Islet precursor cell (in vitro differentiated cells): Measurements from ENCODE around the gene GDPD4.
A peak's percentile ranks its signal among the peaks of the same experiment; 100 is the strongest.

Experiments used
- DNase-seq: peaks from one replicate; pipeline ENCODE4 v3.0.0-alpha.2; 2018

The GDPD4 gene

DNA sequence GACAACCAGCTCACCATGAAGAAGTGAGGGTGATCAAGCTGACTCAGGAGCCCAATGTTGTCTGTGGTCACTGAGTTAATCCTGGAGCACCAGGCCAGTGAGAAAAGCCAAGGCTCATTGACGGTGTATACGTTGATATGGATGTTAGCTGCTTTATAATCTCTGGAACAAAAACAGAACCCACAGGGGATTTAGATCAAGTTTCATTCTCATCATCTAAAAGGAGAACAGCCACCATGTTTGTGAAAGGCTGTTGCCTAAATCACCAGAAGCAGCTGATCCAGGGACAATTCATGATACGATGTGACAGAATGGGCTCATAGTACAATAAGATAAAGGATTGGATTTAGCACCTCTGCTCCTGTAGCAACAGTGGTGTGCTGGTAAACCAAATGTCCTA lies 68.5 kb downstream of the GDPD4 start:
- DNase-seq, result no peak

DNA sequence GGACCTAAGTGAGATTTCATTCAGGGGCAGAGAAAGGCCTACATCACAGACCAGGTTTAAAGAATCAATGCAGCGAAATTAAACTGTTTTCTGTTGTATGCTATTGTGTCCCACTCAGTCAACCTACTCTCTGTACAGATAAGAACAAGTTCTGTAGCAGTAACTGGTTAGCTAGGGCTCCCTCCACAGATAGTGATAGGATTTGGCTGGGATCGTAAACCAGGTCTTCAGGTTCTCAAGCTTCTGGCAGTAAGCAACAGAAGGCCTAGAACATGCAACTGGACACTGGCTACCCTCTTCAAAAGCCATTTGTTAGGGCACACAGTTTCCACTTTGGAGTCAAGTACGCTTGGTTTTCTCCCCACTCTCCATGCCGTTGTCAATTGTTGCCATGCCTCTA lies 69.2 kb downstream of the GDPD4 start:
- no peak for DNase-seq

DNA sequence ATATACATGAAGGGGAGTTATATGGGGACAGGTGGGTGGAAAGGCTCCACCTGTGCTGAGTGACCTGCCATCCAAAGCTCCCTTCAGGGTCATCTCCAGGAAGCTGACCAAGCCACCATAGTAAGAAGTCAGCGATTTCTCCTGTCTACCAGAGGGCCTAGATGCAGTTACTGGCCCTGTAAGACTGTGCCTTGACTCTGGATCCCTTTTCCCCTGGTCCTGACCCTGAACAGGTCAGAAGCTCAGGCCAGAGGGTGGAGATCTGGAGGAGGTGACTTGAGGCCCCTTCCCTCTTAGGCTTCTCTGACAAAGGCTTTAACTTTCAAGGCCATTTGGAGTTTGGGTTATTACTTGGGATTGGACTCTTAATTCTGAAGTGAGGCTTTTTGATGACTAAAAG lies 69.7 kb downstream of the GDPD4 start:
- DNase-seq, result no peak

DNA sequence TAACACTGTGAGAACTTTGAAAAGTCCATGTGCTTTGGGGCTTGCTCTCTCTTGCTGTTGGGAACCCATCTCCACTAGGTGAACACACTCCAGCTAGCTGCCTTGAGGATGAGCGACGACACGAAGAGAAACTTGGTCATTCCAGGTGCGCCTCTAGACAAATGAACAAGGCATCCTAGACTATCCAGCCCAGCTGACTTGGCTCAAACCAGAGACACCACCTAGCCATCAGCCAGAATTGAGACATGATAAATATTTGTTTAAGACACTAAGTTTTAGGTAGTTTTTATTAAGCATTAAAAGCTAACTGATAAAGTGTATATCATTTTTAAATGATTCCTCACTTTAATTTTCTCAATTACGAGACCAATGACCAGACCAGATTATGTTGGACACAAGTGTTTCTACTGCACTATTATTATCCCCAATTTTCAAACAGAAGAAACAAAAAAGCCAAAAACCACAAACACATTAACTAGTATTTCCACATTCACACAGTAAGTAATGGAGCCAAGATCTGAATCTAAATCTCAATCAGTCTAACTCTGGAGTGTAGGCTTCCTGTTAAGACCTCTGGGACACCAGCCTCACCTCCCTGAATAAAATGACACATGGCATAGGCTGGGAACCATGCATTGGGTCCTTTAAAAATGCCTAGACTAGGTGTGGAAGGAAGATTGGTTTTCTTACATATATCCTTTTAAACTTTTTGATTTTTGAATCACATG lies 70.4 kb downstream of the GDPD4 start:
- DNase-seq, result no peak

DNA sequence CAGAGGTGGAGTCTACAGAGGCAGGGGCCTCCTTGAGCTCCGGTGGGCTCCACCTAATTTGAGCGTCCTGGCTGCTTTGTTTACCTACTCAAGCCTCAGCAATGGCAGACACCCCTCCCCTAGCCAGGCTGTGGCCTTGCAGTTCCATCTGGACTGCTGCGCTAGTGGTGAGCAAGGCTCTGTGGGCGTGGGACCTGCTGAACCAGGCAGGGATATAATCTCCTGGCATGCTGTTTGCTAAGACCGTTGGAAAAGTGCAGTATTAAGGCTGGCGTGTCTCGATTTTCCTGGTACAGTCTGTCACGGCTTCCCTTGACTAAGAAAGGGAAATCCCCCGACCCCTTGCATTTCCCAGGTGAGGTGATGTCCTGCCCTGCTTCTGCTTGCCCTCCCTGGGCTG lies 77.7 kb downstream of the GDPD4 start:
- no peak for DNase-seq

DNA sequence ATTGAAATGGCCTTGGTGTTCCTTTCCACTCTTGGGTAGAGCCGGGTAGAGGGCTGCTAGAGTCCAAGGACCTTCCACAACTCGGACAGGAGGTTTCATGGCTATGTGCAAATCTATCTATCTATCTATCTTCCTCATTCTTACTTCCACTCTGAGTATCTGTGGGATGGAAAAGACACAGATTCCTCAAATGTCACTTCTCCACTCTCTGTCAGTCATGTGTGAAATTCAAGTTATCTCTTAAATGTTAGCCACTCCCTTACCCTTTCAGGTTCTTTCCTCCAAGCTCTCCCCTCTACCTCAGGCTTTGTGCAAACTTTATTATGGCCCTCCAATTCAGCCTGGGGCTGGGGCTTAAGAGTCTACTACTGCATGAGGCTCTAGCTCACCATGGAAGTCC lies 84.3 kb downstream of the GDPD4 start:
- DNase-seq, result no peak

DNA sequence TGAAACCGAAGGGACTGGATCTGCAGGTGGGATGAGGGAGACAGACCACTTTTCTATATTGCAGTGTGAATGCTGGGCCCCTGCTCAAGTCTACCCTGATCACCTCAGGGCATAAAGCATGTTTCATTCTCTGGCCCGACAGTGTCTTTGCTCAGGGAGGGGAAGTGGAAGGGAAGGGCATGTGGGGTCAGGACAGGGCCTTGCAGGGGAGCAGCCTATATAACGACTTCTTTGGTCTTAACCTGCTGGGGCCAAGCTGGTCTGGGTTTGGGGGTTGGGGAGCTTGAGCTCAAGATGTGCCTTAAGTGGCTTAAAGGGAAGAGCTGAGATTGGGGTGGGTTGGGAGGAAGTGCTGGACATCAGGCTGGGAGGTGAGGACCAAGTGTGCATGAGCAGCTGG lies 86.4 kb downstream of the GDPD4 start:
- no peak for DNase-seq

DNA sequence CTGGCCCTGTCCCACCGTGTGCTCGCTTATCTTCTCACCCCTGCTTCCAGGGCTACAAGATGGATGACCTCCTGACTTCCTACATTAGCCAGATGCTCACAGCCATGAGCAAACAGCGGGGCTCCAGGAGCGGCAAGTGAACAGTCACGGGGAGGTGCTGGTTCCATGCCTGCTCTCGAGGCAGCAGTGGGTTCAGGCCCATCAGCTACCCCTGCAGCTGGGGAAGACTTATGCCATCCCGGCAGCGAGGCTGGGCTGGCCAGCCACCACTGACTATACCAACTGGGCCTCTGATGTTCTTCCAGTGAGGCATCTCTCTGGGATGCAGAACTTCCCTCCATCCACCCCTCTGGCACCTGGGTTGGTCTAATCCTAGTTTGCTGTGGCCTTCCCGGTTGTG lies 86.9 kb downstream of the GDPD4 start:
- DNase-seq, result no peak

DNA sequence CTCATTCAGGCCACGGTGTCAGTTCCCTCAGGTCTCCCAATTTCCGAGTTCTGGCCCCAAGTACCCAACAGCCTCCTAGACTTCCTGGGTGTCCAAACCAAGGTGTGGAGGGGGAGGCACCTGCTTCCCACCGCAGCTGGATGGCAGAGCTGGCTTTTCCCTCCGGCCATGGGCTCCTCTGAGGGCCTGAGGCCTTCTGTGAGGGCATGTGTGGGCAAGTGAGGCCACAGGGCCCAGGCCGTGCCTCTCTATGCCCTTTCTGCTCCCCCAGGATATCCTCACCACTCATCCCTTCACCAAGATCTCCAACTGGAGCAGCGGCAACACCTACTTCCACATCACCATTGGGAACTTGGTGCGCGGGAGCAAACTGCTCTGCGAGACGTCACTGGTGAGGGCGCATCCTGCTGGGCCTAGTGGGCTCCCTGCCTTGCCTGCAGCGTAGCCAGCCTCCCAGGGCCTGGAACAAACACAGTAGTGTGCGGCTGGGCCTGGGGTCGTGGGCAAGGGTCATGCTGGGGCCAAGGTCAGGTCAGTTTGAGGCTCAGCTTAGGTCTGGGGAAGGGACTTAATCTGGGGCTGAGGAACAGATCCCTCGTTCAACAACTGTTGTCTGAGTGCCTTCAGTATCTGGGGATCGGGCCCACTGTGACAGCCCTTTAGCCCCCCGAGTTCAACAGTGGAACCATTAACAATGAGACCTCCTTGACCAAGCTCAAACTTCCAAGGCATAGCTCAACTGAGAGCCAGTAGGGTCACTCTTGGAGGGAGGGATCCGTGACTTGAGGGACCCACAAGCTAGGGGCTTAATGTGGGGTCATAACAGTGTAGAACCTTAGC lies 87.7 kb downstream of the GDPD4 start:
- peak; percentile 43 for DNase-seq

DNA sequence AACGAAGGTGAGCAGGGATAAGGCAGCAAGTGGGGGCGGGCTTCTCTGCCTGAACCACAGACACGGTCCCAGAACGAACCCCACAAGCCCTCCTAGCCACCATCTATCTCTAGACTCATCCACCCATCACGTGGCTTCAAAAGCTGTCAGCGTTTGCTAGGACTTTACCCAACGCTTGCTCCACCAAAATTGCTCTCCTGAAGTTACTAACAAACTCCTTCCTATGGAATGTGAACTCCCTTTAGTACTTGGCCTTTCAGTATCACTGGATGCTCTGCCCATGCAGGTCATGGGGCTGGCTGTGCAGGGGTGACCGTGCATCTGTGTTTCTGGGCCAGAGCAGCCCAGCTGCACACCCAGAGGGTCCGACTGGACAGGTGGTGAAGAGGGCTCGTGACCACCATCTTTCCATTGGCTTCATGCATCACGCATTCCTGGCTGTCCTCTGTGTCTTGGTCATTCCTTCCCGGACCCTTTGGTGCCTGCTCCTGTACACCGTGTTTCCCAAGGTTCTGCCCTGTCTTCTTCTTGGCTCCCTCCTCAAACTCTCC lies 88.4 kb downstream of the GDPD4 start:
- DNase-seq, result peak; percentile 38

DNA sequence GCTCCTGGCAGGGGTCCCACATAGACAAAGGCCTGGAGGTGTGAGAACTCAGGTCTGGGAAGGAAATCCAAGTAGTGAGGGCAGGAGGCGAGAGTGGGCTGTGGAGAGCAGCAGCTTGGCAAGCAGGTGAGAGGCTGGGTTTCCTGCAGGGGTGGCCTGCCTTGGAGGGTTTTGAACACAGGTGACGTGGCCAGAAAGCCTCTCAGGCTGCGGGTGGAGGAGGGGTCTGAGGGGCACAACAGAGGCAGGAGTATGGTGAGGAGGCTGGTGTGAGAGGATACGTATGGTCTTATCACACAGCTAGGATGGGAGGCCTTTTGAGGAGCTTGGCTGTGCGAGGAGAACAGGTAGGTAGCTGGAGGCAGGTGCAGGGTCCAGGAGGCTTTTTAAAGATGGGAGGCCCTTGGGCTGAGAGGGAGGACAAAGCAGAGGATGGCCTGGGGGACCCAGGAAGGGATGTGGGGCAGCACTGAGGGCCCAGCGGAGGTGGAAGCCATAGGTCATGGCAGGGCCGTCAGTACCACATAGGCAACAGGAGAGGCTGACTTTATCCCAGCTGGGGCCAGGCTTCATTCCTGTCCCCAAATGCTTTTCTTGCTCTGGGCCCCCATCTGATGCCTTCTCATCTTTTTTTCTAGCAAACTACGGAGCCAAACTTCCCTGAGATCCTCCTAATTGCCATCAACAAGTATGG lies 89.0 kb downstream of the GDPD4 start:
- DNase-seq, result no peak

DNA sequence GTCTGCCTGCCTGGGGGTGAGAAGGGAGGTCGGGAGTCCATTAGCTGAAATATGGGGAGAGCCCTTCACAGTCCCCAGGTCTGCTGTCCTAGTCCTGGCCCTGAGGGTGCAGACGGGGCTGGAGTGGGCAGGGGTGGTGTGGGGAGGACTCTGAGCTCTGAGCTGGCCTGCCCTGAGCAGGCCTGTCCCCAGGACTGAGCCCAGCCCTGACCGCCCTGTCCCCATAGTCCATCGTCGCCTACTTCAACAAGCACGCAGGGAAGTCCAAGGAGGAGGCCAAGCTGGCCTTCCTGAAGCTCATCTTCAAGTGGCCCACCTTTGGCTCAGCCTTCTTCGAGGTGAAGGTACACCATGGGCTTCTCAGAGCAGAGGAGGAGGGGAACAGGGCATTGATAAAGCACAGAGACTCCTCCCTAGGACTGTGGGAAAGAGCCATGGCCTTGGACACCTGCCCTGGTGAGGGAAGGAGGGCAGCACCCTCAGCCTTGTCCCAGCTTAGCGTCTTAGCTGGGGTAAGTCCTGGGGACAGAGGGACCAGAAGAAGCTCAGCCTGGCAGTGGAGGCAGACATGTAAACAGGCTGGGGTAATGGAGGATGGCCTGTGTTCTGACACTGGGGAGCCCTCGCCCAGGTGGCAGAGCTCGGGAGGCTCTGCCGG lies 89.8 kb downstream of the GDPD4 start:
- no peak for DNase-seq

DNA sequence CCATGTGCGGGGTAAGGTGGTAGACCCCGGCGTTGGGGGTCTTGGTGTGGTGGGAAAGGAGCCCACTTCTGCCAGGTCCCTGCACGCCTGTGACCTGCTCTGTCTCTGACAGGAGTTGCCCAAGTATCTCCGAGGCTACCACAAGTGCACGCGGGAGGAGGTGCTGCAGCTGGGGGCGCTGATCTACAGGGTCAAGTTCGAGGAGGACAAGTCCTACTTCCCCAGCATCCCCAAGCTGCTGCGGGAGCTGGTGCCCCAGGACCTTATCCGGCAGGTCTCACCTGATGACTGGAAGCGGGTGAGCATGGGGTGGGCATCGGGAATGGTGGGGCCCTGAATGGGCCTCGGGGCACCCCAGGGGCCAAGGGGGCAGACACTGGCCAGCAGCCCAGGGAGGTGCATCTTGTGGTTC lies 90.4 kb downstream of the GDPD4 start:
- peak; percentile 36 for DNase-seq

DNA sequence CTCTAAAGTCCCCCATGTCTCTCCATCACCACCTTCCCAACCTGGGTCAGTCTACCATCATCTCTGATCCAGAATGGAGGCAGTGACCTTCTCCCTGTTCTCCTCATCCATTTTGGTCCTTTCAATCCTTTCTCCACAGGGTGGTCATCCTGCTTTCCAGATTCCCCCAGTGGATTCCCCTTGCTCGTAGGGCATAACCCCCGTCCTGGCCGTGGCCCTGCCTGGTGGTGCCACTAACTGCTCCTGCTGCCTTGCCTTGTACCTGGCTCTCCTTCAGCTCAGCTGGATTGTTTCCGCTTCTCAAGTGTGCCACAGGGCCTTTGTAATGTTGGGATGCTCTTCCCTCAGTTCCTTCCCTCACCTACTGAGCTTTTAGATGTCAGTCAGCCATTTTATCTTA lies 91.8 kb downstream of the GDPD4 start:
- DNase-seq, result no peak

DNA sequence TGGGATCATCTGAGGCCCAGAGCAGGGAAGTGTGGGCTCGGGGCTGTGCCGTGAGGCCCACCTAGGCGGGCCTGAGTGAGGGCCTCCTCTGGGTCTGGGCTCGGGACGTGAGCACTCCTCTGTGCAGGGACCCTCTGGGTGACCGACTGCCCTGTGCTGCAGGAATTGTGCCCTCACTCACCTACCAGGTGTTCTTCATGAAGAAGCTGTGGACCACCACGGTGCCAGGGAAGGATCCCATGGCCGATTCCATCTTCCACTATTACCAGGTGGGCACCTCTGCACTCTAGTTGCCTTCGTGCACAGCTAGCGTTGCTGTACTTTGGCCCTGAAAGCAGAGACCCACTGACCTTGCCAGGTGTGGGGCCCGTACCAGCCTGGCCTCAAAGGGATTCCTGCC lies 93.0 kb downstream of the GDPD4 start:
- DNase-seq, result no peak

DNA sequence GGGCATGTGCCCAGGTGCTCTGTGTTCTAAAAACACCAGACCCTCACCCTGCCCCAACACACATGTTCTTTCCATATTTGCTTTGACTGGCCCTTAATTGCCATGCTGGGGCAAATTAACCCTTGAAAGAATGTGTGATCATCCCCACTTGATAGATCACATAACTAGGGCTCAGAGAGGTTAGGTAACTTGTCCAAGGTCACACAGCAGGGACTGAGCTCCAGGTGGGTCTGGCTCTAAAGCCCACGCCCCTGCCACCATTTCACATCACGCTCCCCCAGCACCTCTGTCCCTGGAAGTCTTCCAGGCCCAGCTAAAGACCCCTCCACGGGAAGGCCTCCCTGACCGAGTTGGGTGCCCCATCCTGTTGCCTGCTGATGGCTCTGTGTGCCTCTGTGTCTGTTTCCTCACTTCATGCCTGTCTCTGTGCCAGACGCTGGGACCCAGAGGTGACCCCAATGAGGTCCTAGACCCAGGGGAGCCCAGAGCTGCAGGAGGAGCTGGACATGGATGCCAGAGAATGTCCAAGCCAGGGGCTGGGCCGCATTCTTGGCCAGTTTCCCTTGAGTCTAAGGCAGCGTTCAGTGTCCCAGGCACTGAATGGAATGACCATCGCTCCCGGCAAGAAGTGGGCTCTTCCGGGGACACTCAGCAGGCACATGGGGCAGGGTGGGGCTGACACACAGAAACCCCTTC lies 93.7 kb downstream of the GDPD4 start:
- DNase-seq, result no peak

DNA sequence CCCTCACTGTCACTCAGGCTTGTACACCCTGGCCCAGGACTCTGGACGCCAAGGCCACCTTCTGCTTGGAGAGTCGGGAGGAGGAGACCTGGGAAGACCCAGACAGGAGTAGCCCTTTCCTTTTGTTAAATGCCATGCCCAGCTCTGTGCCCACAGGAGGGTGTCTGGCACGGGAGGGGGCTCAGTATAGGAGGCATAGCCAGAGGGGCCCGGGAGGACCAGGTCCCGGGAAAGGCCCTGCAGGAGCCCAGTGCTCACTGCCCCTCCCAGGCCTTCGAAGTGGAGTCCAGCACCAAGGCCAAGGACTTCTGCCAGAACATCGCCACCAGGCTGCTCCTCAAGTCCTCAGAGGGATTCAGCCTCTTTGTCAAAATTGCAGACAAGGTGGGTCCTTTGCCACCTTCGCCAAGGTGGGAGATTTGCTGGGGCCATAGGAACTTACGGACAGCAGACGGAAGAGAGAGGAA lies 94.4 kb downstream of the GDPD4 start:
- no peak for DNase-seq

DNA sequence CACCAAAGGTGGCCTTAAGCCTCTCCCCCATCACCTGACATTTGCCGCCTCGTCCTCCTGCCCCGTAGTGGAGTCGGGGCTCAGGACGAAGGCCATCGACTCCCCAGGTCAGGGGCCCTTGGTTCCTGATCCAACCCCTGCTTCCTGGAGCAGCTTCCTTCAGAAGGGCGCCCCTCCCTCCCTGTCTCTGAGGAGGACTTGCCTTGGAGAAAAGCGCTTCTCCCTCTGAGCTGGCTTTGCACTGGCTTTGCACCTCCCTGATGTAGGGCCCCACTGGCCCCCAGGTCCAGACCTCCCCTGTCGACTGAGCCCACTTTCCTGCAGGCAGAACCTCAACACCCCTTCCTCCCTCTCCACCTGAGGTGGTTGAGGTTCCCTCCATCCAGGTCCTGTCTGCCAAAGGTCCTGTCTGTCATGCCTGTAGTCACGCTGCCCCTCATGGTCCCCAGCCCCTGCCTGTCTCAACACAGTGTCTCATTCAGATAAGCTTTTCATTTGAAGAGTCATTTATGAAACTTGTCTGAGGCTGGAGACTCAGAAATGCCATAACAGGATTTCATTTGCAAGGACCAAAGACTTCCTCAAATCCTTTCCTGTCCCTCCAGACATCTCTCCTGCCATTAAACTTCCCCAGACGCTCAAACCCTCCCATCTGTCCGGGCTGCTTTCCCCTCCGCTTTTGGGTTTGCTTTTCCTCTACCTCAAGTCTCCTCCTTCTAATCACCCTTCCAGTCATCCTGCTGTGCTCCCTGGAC lies 95.0 kb downstream of the GDPD4 start:
- DNase-seq, result no peak

DNA sequence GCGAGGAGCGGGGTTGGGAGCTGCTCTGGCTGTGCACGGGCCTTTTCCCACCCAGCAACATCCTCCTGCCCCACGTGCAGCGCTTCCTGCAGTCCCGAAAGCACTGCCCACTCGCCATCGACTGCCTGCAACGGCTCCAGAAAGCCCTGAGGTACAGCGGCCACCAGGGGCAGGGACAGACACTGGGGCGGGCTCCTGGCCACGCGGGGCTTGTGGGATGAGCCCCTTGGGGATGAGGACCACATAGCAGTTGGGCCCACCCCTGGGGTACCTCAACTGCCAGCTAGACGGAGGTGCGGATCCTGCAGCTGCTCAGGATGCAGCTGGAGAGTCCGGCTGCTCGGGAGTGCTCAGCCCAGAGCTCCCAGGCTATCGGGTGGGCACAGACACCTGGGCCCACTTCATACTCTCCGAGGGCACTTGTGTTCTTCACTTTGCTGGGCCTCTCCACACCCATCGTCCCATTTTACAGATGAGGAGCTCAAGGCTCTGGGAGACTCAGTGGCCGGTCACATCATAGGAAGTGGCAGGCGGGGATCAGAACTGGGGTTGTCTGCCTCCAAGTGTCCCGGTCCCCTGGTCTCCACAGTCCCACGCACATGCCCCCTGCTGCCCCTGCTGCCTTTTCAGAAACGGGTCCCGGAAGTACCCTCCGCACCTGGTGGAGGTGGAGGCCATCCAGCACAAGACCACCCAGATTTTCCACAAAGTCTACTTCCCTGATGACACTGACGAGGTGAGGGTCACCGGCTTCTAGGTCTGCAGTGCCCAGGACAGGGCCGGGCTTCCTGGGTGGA lies 95.8 kb downstream of the GDPD4 start:
- DNase-seq, result no peak

DNA sequence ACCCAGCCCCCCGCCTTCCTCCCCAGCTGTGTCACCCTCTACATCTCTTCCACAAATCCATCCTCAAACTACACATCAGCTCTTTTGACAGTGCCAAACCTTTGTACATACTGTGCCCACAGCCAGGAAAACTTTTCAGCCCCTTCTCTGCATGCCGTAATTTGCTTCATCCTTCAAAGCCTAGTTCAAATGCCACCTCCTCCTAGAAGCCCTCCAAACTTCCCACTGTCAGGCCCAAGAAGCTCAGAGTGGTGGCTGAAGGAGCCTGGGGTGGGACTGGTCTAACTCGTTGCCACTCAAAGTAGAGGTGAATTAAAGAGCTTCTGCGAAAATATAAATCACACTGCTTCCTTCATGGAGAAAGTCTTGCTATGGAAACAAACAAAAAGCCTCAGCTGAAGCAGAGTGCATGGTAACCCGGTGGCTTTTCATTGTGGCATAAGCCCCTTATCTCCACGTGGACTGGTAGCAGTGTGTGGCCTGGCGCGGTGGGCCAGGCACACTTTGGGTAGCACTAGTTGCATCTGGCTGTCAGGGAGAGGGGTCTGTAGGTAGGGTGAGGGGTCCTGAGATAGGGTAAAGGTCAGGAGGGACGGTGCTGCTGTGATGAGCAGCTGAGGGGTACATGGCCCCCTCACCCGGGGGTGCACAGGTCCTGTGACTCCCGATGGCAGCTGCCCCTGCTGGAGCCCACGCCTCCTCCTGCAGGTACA lies 96.6 kb downstream of the GDPD4 start:
- no peak for DNase-seq
